Nephron (organoid): ENCODE measurements around the gene GLMP.

Experiments used
- H3K27ac Mint-ChIP-seq, 3 experiments: 2 replicates each; pipeline ENCODE4 v1.8.0; 2020; ENCODE audit warnings: mixed read lengths in 3 of 3, mild to moderate bottlenecking in 2 of 3, moderate library complexity in 1 of 3
- H3K27me3 Mint-ChIP-seq: 2 replicates; pipeline ENCODE4 v1.8.0; 2021; ENCODE audit warnings: low read depth, mild to moderate bottlenecking, moderate library complexity, mixed read lengths
- H3K36me3 Mint-ChIP-seq: 2 replicates; pipeline ENCODE4 v1.8.0; 2020; ENCODE audit warnings: low read depth, mixed read lengths
- H3K4me1 Mint-ChIP-seq: 2 replicates; pipeline ENCODE4 v1.8.0; 2020; ENCODE audit warnings: mixed read lengths
- H3K4me3 Mint-ChIP-seq, 3 experiments: 2 replicates each; pipeline ENCODE4 v1.8.0; 2020; ENCODE audit warnings: mild to moderate bottlenecking in 3 of 3, mixed read lengths in 3 of 3, moderate library complexity in 2 of 3
- H3K9me3 Mint-ChIP-seq: 2 replicates; pipeline ENCODE4 v1.8.0; 2020; ENCODE audit warnings: mixed read lengths
- CTCF ChIP-seq, 3 experiments: fragments of 200-600 bp; sonication (generic); IDR thresholded peaks; one replicate each; pipeline ENCODE4 v1.5.0; 2021; ENCODE audit warnings: antibody characterized with exemption in 3 of 3; ENCODE audit not compliant: unreplicated experiment in 3 of 3

The GLMP gene

DNA sequence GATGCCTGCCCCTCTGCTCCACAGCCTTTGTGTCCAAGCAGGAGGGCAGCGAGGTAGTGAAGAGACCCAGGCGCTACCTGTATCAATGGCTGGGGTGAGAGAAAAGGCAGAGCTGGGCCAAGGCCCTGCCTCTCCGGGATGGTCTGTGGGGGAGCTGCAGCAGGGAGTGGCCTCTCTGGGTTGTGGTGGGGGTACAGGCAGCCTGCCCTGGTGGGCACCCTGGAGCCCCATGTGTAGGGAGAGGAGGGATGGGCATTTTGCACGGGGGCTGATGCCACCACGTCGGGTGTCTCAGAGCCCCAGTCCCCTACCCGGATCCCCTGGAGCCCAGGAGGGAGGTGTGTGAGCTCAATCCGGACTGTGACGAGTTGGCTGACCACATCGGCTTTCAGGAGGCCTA is 52.7 kb downstream of the GLMP start:
- Mint-ChIP-seq H3K4me3 (no peak overlapping the region), H3K27me3 (no peaks in the 10 kb centered on the region), H3K9me3 (no peaks in the 10 kb centered on the region)

More for the DNA sequence above, 52.7 kb downstream of the GLMP start:
- peaks cover 23% of the 10 kb centered on the region for H3K36me3 Mint-ChIP-seq
- no peaks in the 10 kb centered on the region for H3K4me1 Mint-ChIP-seq
- no peak for TF ChIP-seq CTCF (IDR thresholded peaks at IDR 0.05; ENCODE audit: unreplicated experiment in 3 of 3)
- no peak overlapping the region for H3K27ac Mint-ChIP-seq
